GM19372 (cell line): ENCODE measurements around the gene POMC.
"Not testable (repeated sequence)": the region's sequence is repeated elsewhere in the genome, so short reads cannot be mapped to it uniquely, and the experiment has no call there.

Experiments used
- ATAC-seq: cut with Tn5 transposase; IDR thresholded peaks from one replicate; pipeline ENCODE4 v1.9.1; 2021; ENCODE audit warnings: mild to moderate bottlenecking, low read depth, moderate library complexity; ENCODE audit not compliant: unreplicated experiment

POMC gene

GRCh38 chr2:25177211-25177611 lies 8.8 kb upstream of the POMC start:
- no peak for ATAC-seq

DNA sequence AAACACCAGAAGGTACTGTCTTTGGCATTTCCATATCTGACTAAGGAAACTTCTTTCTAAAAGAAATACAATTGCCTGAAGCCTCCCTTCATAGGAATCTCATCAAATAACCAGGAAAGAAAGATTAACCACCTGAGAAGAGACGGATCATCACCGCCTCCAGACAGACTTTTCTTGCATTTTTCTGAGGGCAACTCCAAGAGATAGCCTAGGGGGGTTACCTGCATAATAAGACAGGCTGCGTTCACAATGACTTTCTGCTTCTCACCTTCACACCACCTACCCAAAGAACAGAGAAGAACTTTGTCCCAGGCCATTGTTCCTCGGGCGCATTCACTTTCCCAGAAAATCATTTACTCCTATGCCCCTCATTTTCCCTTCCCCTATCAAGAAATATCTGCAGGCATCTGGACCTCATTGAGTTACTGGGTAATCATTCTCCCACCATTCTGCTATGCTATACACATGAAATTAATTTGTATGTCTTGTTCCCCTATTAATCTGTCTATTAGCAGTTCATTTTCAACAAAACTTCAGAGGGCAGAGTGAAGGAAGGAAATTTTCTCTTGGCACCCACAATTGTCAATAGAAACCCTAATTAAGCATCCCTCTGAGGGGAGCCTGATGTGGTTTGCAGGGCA lies 8.3 kb upstream of the POMC start:
- ATAC-seq: no peak

DNA sequence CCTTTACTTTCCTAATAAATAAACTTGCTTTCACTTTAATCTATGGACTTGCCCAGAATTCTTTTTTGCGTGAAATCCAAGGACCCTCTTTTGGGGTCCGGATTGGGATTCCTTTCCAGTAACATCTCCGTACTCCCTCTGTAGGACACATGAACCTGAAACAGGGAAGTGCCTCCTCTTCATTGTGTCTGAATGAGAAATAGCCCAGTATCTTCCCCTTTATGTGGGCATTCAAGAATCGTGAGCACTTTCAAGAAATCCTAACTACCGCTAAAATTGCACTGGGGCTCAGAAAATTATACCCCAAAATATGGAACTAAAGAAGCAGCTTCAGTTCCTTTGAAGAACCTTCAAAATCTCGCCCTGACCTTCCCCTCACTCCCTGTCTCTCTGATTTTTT lies 7.8 kb upstream of the POMC start:
- ATAC-seq: no peak

DNA sequence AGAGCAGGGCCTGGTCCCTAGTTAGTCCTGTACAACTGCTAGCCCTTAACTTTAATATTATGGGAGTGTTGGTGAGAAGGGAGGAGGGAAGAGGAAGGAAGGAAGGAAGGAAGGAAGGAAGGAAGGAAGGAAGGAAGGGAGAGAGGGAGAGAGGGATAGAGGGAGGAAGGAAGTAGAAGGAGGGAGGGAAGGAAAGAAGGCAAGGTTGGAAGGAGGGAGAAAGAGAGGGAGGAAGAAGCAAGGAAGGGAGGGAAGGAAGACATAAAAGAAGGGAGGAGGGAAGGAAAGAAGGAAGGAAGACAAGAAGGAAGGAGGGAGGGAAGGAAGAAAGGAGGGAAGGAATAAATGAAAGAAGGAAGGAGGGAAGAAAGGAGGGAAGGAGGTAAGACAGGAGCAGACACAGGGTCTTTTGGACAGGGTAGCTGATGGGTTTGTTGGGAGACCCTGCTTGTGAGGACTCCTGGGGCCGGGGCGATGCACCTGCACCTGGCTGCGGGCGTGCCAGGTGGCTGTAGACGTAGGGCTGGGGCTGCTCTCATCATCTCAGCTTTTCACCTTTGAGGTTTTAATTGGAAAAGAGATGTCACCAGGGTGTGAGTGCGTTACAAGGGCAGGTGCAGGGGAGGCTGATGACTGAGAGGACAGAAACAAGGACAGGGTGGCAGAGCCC lies 5.9 kb upstream of the POMC start:
- no peak for ATAC-seq

- ATAC-seq: no peak
Observed at GRCh38 chr2:25173719-25174118, 5.3 kb upstream of the POMC start.

GRCh38 chr2:25170888-25171287 lies 2.5 kb upstream of the POMC start:
- no peak for ATAC-seq

GRCh38 chr2:25169073-25169470 lies 692 bp upstream of the POMC start:
- no peak for ATAC-seq

GRCh38 chr2:25165992-25166875 lies 2.1 kb downstream of the POMC start:
- ATAC-seq: no peak

- no peak for ATAC-seq
Observed at GRCh38 chr2:25164561-25164960, 3.8 kb downstream of the POMC start.

GRCh38 chr2:25162061-25162460 lies 6.3 kb downstream of the POMC start:
- ATAC-seq: not testable (repeated sequence)

DNA sequence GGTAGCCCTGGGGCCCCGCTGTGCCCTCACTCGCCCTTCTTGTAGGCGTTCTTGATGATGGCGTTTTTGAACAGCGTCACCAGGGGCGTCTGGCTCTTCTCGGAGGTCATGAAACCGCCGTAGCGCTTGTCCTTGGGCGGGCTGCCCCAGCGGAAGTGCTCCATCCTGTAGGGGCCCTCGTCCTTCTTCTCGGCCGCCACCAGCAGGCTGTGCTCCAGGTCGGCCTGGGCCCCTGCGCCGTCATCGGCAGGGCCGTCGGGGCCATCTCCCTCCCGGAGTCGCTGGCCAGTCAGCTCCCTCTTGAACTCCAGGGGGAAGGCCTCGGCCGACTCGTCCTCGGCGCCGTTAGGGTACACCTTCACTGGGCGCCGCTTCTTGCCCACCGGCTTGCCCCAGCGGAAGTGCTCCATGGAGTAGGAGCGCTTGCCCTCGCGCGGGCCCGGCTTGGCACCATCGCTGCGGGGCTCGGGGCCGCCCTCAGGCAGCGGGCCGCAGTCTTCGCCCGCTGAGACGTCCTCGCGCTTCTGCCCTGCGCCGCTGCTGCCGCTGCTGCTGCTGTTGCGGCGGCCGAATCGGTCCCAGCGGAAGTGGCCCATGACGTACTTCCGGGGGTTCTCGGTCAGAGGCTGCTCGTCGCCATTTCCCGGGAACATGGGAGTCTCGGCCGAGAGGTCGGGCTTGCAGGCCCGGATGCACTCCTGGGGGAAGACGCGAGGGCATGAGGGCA lies 7.2 kb downstream of the POMC start:
- no peak for ATAC-seq

DNA sequence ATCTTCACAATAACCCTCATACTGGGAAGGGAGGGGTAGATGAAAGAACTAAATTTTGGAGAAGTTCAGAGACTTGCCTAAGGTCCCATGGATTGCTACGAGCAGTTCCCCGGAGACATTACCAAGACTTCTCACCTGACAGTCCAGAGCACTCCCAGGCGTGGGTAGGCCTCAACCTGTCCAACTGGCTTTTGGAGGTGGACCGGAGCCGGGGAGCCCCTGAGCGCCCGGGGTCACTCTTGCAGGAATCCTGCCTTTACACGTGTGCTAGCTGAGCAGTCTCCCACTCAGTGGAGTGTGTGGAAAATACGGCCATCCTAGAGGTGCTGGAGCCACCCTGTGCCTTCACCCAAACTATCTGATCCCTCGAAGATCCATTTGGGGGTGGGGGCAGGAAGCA lies 8.0 kb downstream of the POMC start:
- no peak for ATAC-seq

- ATAC-seq: no peak
Observed at GRCh38 chr2:25159949-25160348, 8.4 kb downstream of the POMC start.

- ATAC-seq: no peak
Observed at GRCh38 chr2:25158096-25158852, 10.1 kb downstream of the POMC start.

DNA sequence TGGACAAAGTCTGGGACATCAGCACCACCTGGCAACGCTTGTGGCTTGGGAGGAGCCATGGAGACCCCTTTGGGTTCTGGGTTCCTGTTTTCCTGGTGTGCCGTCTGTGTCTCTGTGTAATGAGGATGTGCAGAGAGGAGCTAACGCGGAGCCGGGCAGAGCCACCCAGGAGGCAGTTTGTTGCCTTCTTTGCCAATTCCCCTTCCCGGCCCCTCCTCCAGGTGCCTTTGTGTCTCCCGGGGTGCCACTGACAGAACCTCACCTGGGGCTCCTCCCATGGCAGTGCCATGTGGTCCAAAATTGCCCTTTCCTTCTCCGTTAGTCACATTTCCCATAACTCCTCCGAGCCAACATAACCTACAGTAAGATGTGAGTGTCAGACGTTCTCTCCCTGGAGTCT lies 13.0 kb downstream of the POMC start:
- ATAC-seq: no peak

GRCh38 chr2:25151718-25152117 lies 16.7 kb downstream of the POMC start:
- ATAC-seq: no peak

DNA sequence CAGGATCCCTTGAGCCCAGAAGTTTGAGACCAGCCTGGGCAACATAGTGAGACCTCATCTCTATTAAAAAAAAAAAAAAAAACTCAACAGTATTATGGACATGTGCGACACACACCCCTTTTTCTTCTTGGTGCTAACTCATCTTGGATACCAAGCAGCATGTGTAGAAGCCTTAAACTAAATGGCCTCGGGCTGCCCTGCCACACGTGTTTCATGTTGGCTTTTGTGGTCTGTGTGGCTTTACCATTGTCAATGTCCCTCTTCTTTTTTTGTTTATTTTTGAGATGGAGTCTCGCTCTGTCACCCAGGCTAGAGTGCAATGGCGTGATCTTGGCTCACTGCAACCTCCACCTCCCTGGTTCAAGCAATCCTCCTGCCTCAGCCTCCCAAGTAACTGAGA lies 17.4 kb downstream of the POMC start:
- not testable (repeated sequence) for ATAC-seq

GRCh38 chr2:25149646-25150045 lies 18.7 kb downstream of the POMC start:
- ATAC-seq: no peak

GRCh38 chr2:25146896-25147295 lies 21.5 kb downstream of the POMC start:
- ATAC-seq: no peak

GRCh38 chr2:25145803-25146202 lies 22.6 kb downstream of the POMC start:
- ATAC-seq: no peak
